GM21786 (cell line): ENCODE results near the gene ISY1.
A peak's percentile ranks its signal among the peaks of the same experiment; 100 is the strongest.
"Not testable (repeated sequence)": the region's sequence is repeated elsewhere in the genome, so short reads cannot be mapped to it uniquely, and the experiment has no call there.

Experiments used
- ATAC-seq: cut with Tn5 transposase; IDR thresholded peaks from one replicate; pipeline ENCODE4 v1.9.1; 2021; ENCODE audit not compliant: unreplicated experiment

The ISY1 gene

DNA sequence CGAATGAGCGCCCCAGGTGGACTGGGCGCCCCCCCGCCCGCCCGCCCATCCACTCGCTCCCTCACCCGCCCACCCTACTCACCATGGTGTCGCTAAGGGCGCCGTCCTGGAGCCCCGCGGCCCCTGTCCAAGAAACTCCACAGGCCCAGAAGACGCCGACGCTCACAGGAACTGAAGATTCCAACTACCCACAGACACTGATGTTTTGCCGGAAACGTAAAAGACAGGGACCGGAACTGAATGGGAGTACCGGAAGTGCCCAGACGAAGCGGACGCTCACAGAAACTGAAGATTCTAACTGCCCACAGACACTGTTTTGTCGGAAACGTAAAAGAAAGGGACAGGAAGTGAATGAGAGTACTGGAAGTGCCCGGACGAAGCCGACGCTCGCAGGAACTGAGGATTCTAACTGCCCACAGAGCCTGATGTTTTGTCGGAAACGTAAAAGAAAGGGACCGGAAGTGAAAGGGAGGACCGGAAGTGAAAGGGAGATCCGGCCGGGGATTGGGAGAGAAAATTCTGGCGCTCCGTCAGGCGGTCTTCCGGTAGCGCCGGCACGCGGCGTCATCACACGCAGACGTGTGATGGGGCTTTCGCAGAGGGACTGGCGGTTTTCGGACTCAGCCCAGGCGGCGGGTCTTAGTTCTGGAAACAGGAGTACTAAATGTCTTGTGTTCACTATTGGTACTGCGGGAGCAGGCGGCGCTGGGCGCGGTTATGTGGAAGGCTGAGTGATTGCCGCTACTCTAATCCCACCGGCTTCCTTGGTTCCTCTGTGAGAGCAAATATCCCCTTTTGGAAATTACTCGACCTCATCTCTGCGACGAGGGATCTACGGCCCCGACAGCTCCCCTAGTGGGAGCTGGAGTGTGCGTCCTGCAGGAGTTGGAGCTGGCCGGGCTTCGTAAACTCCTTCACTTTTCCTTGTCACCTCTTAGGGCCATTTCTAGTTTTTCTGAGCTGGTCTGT lies at the start of gene ISY1:
Gene ISY1, minus strand, starts transcription at position 173 of the 969 bp plus-strand sequence. Its CDS starts 88 bp downstream, at position 85.
- peak; percentile 82 for ATAC-seq

DNA sequence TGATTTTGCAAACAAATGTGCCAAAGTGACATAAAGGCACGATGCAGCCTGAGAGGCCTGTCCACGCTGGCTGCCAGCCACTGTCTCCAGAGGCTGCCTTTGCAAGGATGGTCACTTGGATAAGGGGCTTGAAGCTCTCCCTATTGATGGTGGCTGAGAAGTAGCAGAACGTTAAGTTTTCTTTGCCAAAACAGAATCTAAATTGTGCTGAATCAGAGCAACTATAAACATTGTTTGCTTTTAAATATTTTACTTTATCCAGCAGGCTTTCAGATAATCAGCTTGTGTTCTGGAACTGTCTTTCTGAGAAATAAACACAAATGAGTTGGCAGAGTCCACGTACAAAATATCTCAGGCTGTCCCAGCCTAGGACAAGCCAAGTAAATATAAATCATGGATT lies 46.6 kb upstream of the ISY1 start:
- no peak for ATAC-seq

DNA sequence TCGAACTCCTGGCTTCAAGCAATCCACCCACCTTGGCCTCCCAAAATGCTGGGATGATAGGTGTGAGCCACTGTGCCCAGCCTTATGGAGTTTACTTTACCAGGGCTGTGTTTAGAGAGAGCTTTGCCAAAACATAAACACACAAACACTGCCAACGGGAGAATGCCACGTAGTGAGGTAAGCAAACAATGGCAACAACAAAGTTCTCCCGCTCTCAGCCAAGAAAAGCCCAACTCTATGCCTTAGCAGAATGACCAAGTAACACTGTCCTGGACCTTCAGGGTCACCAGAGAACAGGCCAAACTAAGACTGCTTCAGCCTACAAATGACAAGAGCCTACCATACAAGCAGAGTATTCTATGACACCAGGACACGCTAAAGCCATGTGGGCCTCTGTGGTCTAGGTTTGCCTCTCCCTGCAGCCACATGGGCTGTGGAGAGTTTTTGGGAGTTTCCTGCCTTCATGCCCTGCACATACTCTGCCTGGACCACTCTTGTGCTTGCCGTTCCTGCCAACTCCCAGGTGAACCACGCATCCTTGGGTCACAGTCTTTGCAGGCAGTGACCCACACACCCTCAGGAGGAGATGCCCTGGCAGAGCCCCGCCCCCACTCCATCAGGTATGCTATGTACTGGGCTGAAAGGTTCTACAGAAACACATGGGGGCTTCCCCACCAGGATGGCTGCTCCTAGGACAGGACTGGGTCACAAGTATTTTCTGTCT lies 44.4 kb upstream of the ISY1 start:
- ATAC-seq = no peak

DNA sequence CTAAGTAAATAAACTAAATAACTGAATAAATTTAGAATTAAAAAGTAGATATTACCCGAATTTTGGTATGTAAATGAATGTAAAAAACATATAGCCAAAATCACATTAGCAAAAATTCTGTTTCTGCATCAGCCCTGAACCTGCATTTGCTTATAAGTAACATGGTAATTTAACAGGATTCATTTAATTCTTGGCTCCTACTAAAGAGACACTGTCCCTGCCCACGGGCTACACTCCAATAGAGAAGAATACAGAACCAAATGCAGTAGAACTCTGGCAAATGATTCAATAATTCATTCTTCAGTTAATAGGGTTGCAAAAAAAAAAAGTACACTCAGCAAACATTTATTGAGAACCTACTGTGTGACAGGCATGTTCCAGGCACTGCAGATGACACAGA lies 43.6 kb upstream of the ISY1 start:
- ATAC-seq = no peak

DNA sequence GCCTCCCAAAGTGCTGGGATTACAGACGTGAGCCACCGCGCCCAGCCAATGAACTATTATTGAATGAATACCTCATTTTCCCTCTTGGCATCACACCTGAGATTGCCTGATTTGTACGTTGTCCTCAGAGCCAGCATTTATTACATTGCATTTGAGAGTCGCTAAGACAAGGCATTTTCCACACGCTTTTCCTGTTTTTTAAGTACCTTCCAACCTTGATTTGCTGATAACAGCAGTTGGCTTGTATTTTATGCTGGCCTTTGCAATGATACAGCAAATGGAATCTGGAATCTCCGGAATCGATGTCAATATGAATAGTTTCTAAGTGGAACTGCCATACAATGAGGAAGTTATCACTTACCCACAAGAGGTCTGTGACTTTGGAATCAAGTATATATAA lies 38.5 kb upstream of the ISY1 start:
- ATAC-seq = no peak

DNA sequence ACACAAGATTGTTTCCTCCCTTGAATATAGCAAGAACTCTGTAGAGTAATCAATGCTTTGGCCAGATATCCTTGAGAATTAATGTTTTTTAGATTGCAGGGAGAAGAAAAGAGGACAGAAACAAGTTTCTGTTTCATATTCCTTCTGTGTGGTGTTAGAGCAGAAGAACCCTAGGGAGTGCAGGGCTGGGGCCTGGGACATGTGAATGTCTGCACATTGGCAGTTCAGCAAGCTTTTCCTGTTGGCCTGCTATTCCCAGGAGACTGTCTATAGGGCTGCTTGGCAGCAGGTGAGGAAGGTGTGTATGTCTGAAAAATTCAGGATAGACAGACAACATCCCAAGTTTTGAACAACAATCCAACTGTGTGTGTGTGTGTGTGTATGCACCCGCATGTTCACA lies 36.5 kb upstream of the ISY1 start:
- no peak for ATAC-seq

DNA sequence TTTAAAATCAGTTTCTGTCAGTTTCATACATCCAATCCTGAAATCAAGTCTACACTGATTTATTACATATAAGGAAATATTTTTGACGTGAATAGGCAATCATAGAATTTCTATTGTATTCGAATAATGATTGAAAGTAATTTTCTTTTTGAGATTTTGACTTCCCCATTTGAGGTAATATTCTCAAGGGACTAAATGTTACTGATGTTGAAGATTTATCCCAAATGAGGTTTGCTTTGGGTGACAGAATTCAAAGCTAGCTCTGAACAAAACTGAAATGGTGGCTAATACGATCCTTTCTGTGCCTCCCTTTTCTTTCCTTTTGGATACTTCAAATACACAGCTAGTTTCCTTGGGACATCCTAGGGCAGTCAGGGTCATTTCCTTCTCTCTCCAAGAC lies 35.7 kb upstream of the ISY1 start:
- no peak for ATAC-seq

DNA sequence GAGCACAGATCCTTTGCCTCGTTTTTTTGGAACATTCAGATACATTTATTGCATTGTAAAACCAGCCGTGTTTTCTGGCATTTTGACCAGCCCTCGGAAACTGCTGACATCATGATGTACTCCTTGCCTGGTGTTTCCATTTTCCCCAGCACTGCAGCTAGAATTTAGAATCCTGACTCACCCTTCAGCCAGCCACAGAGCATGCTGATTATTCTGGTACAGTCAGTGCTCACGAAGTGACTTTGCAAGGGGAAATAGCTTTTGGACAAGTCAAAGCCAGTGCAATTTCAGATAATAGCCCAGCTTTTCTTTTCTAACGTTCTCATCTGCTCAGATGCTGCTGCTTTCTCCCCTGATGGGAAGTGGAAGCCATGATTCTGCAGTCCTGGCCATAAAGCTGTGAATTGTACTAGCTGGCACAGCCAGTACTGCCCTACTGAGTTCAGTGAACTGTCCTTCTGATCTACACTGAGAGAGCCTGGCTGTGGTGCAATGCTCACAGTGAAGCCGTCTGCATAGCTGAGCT lies 34.9 kb upstream of the ISY1 start:
- no peak for ATAC-seq

DNA sequence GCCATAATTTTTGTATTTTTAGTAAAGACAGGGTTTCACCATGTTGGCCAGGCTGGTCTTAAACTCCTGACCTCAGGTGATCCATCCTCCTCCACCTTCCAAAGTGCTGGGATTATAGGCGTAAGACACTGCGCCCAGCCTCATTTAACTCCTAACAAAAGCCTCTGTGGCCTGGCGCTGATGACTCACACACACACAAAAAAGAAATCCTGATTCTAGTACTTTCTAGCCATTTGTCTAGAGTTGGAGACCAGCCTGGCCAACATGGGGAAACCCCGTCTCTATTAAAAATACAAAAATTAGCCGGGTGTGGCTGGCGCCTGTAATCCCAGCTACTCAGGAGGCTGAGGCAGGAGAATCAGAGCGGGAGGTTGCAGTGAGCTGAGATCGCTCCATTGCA lies 28.9 kb upstream of the ISY1 start:
- ATAC-seq = not testable (repeated sequence)

DNA sequence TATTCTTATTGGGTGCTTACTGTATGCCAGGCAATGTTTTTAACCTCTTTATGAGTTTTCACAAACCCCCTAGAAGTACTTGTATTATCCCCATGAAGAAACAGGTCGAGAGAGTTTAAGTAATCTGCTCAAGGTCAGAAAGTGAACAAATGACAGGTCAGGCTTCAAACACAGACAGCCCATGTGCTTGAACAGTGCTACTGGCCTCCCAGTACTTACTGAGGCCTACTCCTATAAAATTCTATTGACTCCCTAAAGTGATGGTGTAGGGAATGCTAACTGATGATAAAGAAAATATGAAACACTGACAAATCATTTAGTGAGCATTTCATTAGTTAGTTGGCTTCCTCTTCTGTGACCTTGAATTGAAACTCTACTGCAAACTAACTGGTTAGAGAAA lies 27.0 kb upstream of the ISY1 start:
- ATAC-seq = no peak

DNA sequence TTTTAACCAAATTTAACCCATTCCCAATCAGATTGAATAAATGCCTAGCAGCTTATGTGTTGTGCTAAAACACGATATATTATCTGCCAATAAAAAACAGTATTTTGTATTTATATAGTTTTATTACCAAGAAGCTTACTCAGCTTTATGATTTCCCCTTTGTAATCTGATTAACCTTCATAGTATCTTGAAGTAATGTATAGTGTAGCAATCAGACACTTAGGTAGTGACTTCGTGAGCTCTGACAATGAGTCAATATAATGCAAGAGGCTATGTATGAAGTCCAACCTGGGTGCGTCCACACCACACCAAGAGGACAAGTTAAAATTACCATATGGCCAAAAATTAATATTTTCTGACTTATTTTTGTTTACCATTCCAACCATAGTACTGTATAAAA lies 24.9 kb upstream of the ISY1 start:
- no peak for ATAC-seq

DNA sequence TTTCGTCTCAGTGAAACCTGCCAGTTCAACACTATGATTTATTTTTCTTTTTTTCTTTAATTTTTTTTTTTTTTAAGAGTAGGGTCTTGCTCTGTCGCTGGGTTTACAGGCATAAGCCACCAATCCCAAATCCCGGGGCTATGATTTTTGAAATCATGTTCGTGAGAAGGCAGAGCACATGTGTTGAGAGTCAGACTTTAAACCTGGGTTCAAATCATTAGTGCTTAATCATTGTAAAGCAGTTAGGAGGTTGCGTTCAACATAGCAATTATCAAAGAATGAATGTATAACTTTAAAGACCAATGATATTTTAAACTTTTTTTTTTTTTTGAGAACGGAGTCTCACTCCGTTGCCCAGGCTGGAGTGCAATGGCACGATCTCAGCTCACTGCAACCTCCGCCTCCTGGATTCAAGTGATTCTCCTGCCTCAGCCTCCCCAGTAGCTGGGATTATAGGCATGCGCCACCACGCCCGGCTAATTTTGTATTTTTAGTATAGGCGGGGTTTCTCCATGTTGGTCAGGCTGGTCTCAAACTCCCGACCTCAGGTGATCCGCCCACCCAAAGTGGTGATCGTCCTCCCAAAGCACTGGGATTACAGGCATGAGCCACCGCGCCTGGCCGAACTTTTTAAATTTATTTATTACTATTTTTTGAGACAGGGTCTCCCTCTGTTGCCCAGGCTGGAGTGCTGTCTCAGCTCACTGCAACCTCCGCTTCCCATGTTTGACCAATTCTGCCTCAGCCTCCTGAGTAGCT lies 24.1 kb upstream of the ISY1 start:
- not testable (repeated sequence) for ATAC-seq

DNA sequence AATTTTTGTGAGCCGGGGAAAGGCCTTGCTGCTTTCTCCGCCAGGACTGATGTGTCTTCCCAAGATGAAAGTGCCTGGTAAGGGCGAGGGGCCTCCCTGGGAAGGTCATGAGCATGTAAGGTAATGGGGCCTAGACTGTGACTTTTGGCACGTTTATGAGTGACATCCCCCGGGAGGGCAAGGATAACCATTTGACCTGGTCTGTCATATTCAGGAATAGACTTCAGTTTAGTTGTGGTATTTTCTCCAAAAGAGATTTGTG lies 23.5 kb upstream of the ISY1 start:
- ATAC-seq = no peak

DNA sequence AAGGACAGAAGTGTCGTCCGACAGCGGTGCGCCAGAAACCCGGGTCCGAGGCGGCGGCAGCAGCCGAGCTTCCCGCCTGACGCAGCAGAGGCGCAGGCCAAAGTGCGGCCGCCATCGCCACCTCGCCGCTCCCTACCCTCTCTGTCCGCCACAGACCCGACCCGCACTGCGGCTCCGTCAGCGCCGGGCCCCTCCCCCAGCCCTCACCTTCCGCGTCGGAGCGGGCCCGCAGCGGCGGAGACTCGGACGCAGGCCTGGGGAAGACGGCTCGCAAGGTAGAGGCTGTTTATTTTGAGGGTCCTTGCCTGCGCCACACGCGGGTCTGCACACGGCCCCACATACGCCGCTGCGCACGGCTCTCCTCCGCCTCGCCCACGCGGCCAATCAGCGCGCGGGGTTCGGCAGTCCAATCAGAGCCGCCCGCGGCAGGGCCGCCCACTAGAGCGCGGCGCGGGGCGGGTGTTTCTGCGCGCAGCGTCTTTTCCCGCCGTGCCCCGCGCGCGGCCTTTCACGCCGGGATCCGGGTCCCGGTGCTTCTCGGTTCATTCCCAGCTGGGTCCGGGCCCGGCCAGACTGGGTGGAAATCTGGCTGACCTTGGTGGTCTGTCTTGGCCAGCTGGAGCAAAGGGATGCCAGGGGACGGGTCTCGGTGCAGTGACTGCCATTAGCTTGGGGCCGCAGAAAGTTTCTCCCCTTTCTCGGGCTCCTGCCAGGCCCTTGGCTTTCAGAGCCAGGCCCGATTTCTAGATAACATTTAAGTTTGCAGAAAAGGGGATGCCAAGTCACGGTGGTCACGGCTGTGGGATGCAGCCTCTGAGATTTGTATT lies 22.9 kb upstream of the ISY1 start, which contains the start of gene CNBP:
Gene CNBP, minus strand, starts transcription at position 328 of the 827 bp plus-strand sequence. CDS start 12,139 bp downstream, outside the sequence.
- ATAC-seq = peak; percentile 97

DNA sequence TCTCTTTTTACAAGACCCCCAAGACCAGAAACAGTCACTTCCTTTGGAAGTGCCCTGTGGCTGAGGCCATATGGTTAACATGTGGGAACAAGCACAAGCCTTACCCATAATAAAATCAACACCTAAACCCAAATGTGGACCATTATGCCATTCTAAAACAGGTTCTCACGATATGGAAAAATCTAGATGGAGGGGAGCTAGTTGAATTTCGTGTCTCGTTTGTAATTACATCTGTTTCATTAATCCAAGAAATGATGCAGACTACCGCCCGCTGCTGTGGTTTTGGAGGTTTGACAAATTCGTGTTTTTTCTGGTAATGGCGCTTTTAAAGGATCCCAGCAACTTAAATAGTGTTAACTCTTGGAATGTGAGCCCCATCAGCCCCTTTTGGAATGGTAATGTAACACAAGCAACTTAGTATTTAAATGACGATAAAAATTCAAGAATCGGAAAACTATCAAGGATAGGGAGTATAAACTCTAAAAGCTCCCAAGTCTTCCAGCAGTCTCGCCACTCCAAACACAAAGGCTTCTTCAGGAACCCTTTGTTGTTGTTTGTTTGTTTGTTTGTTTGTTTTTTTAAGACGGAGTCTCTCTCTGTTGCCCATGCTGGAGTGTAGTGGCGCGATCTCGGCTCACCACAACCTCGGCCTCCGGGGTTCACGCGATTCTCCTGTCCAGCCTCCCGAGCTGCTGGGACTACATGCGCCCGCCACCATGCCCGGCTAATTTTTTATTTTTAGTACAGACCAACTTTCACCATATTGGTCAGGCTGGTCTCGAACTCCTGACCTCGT lies 21.7 kb upstream of the ISY1 start:
- ATAC-seq = no peak

DNA sequence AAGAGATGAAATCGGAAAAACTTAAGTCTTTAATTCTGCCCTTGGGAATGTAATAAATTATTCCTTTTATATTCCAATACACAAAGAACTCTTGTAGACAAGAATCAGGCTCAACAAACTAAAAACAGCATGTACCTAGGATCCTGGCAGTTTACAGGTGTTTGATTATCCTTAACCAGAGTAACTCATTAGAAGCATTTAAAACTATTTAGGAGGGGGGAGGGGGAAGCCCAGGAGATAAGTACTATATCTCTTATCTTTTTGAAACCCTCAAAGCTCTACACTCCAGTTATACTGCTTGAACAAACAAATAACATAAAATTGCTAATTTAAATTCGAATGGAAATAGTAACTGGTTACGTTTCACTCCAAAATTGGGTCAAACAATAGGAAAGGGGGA lies 21.0 kb upstream of the ISY1 start:
- no peak for ATAC-seq

DNA sequence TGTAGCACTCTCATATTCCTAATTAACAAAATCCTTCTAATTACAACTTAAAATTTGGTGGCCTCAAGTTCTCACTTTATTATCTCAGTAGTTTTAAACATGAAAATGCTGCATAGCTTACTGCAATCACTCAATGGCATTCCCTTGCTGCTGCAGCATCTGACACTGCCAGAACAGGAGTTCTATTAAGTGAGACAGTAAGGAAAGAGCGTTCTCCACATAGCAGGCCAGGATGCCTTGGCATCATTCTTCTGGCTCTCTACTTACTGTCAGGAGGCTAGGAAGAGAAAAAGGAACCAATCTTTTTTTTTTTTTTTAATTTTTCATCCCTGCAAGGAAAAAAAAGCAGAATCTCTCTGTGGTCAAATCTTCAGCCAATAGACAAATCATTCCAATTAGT lies 19.6 kb upstream of the ISY1 start:
- no peak for ATAC-seq

DNA sequence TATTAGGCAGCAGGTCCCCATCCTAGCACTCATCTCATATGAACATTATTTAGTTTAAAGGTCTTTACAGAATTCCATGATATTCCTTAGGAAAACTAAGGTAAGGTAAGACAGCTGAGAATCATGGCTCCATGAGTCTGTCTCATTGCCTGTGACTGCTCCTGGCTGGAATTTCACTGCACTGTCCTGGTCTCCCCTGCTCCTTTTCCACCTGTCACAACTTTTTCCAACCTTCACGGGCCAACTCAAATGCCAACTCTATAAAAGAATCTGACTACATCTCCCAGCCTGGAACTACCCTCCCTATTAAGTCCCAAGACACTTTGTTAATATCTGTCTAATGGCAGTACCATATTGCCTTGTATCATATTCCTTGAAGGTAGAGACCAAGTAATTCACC lies 15.2 kb upstream of the ISY1 start:
- ATAC-seq = no peak

DNA sequence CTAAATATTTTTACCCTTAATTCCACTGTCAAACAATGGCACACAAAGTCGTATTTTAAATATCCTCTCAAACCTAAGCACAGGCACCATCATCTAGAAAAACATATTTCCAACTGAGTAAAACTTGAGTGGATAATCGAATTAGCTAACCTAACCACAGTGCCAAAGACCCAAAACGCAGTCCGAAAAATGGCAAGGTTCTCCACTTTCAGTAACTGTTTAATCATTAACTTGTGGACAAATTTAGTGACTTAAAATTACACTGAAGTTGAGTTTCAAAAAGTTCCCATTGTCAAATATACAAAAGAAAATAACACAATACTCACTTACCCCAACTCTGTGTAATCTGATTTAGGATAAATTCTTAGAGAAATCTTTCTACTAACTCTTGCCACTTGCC lies 12.9 kb upstream of the ISY1 start:
- no peak for ATAC-seq

DNA sequence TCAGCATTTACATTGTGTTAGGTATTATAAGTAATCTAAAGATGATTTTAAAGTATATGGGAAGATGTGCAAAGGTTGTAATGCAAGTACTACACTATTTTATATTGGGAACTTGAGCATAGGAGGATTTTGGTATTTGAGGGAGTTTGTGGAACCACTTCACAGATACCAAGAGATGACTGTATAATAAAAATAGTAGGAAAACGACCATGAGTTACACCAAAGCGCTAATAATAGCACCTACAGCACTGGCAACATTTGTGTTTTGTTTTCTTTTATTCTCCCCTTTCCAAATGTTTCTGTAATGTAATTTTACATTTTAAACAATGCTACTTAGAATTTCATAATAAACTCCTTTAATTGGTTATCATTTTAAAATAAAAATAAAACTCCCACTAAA lies 12.3 kb upstream of the ISY1 start:
- no peak for ATAC-seq
